DMS 273 (cell line): ENCODE results near the gene TRPT1.

ENCODE experiments used
- DNase-seq: peaks from one replicate; lab custom pipeline; 2025; ENCODE audit not compliant: unreplicated experiment; lab: John Stamatoyannopoulos, UW

The TRPT1 gene

DNA sequence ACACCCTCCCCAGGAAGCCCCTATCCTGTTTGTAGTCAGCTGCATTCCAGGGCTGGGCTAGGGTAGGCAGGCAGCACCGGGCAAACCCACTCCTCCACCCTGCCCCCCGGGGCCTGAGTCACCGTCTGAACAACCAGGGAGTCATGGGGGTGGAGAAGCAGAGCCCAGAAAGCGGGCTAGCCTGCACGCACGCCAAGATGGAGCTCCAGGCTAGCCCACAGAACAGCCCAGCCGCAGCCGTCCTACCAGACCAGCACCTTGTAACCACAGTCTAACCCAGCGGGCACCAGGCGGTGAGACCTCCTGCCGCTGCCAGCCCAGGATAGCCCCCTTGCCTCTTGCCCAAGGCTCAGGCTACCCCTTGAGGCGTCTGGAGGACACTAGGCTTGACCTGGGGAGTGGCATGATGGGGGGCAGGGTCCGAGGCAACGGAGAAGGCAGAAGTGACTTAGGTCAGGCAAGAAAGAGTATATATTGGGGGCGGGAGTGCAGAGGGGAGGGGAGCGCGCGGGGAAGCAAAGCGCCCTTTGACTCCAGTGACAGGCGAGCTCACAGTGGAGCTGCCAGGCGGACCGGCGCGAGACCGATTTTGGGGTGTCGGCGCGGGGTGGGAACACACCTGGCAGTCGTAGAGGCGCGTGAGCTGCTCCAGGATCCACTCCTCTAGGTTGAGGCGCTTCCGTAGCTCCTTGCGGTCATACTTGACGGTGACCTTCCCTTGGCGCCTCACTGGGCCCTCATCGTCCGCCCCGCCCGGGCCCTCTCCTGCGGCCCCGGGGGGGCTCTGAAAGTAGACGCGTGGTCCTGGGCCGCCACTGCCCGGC lies 20.0 kb upstream of the TRPT1 start:
- DNase-seq: peak; percentile 78

DNA sequence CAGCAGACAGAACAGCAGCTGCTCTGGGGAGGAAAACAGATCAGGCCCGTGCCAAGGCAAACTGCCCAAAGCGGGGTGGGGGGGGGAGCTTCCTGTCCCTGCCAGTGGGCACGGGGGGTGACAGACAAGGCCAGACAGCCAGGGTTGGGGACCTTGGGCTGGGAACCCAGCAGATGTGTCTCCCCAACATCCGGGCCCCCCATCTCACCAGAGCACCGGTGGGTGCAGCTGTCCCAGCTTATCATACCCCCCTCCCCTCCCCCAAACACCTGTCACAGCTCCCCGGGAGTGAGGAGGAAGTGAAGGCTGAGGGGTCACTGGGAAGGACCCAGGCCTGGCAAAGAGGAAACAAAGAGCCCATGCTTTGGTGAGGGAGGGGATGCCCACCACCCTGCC lies 19.4 kb upstream of the TRPT1 start:
- peak; percentile 66 for DNase-seq

DNA sequence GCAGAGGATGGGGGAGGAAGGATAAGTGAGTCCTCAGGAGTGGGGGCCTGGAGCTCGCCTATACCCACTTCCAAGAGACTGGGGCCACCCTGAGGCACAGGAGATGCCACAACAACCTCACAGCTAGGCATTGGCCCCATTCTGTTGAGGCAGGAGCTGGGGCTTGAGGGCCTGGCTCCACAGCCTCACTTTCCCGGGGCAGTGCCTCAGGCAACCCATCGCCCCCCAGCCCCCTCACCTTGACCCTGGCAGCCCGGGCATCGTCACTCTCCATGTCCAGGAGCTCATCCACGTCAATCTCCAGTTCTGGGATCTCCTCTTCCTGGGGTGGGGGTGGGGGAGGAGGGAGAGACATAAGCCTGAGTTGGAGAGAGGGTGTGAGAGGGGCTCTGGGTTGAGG lies 19.0 kb upstream of the TRPT1 start:
- no peak for DNase-seq

DNA sequence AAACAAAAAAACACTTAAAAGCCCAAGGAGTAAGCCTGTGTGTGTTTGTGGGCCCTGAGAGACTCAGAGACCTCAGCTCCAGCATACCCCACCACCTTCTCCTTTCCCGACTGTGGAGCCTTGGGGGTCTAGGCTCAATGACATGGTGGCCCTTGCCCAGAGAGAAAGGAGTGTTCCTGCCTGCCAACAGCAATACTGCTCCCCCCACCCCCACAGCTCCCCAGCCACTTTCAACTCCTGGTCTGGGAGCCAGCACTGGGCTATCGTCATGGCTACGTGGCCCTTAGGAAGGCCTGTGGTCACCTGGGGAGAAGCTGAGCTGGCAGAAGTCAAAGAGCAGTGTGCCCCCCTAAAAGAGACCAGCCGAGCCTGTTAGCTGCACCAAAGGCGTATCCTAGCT lies 18.1 kb upstream of the TRPT1 start:
- DNase-seq: no peak

DNA sequence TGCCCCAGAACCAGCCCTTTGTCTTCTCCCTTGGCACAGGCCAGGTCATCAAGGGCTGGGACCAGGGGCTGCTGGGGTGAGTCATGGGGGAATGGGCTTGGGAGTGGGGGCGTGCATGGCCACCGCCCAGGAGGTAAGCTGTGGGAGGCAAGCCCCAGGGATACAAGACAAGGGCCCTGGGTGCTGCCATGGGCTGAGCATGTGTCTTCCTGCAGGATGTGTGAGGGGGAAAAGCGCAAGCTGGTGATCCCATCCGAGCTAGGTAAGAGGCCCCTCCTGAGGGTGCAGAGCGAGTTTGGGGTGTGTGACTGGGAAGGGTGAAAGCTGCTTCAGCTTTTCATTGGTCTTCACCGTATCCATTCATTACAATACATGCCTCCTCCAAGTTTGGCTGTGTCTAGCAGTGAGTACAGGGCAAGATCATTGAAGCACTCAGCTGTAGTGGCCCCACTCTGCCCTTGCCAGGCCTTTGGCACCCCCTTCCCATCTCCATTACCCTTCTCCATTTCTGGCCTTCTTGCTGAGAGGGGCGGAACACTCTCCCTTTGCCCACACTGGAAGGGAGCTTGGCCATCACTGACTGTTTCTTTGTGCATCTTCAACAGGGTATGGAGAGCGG lies 17.4 kb upstream of the TRPT1 start:
- DNase-seq: no peak

DNA sequence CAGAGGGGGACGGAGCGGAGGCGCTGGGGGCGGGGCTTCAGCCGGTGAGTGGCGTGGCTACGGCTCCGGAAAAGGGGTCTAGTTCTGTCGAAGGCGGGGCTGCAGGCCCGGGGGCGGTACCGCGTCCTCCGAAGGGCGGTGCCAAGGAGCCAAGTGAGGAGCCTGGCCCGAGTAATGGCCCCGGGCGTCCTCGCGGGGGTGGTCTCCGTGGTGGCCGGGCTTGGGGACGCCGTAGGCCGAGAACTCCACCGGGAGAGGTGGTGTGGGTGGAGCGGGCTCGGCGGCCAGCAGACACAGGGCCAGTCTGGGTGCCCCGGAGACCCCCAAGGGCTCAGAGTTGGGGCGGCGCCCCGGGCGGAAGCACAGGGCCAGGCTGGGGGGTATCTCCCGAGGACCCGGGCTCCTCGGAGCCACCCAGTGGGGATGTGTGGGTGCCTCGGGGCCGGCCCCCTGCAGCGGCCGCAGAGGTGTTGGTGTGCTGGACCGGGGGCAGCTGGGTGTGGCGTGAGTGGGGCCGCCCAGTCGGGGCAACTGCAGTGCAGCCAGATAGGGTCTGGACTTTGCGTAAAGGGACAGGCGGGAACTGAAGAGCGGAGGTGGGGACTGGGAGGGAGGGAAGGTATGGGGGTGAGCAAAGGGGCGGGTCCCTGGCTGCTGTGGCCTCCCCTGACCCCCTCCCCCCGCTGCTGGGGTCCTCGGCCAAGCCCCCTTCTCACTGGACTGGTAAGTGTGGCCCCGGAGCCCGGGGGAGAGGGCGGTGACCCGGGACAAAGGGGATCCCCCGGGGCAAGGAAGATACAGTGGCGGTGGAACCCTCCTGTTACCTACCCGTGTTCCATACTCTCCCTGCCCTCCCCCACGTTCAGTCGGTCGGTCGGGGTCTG lies 15.7 kb upstream of the TRPT1 start:
- DNase-seq: peak; percentile 56

DNA sequence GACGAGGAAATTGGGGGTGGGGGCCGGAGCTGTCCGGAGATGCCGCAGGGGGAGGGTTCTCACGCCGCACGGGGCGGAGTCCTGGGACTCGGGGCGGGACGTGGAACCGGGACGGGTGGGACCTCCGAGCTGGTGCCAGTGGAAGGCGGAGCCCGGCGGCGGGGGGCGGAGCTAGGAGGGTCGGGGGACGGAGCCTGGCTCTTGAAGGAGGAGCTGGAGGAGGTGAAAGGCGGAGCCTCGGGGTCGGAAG lies 15.2 kb upstream of the TRPT1 start:
- DNase-seq: peak; percentile 97

DNA sequence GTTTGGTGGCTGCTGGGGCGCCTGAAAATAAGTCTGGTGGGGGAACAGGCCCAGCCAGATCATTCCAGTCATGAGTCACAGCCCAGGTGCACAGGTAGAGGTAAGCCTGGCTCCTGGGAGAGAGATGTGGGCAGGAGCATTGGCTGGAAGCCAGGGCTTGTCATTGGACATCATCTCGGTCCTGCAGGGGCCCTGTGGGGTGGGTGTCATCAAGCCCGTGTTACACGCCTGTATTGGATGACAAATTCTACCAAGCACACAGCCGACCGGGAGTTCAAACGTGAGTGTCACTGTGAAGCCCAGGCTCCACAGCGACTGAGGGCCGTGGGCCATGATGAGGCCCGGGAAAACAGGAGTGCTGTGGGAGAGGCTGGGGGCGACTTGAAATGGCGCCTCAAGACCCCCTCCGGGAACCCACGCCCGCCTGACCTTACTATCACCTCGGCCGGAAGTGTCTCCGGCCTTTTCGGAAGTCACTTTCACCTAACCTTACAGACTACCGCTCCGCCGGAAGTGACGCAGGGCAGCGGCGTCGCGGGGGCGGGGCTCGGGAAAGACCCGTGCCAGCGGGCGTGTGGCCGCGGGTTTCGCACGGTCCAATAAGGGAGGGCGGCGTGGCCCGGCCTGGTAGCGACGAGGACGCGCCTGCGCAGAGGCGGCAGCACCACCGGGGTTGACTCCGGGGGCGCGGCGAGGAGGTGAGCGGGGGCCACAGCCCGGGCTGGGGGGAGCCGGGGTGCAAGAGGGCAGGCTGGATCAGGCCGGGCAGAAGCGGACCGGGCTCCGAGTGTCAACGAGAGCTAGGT lies 14.7 kb upstream of the TRPT1 start, which contains the start of gene FKBP2:
Gene FKBP2, plus strand, starts transcription at position 661 of the 806 bp plus-strand sequence. CDS start 1,293 bp downstream, outside the sequence.
- DNase-seq: peak; percentile 97

DNA sequence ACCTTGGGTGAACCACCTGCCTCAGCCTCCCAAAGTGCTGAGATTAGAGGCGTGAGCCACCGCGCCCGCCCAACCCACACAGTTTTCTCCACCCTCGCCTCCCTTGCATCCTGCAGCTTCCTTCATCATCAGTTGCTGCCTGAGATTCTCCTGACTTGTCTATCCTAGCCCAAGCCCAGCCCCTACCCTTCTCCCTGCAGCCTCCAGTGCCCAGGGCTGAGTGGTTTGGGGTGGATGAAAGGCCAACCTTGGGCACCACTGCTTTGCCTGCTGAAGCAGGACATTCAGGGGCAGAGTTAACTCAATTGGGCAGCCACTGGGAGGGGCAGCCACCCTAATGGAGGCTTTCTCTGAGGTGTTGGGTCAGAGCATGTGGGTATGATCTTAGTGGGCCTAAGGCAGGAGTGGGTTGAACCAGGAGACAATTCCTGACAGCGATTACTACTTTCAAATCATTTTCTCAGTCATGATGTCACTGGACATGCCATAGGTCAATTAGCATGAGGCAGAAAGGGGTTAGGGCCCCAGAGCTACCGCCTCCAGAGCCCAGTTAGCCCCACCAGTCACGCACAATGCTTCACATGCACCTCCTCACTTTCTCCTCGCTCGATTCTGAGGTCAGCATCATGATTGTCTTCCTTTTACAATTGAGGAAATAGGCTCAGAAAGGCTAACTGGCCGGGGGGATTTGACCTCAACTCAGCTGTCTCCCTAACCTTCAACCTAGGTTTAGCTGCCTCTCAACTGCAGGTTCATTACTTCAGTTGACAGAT lies 13.9 kb upstream of the TRPT1 start:
- no peak for DNase-seq

DNA sequence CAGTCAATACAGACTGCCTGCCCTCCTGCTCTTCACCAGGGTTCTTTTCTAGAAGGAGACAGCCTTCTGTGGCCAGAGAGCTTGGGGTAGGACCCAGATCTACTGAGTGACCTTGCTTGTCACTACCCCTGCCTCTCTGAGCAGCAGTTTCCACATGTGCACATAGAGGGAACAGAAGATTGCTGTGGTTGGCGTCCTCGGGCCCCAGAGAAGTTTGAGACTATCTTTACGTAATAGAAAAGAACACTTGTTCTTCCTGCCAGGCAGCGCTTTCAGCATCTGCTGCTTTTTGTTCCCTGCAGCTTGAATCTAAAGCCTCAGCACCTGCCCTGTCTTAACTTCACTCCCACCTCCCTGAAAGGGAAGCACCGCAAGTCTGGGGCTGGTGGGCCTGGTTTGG lies 13.0 kb upstream of the TRPT1 start:
- DNase-seq: no peak

DNA sequence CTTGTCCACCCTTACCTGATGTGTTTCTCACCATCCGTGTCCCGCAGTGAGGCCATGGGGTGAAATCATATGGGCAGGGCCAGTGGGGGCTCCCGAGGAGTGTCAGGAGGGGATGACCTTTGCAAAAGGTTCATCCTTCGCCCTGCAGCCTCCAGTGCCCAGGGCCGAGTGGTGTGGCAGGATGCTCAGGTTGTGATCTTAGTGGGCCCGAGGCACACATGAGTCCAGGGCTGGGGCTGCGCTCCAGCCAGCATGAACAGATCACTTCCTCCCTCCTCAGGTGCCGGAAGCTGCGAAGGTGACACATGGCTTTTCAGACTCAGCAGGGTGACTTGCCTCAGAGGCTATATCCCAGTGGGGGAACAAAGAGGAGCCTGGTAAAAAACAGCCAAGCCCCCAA lies 12.1 kb upstream of the TRPT1 start:
- no peak for DNase-seq

DNA sequence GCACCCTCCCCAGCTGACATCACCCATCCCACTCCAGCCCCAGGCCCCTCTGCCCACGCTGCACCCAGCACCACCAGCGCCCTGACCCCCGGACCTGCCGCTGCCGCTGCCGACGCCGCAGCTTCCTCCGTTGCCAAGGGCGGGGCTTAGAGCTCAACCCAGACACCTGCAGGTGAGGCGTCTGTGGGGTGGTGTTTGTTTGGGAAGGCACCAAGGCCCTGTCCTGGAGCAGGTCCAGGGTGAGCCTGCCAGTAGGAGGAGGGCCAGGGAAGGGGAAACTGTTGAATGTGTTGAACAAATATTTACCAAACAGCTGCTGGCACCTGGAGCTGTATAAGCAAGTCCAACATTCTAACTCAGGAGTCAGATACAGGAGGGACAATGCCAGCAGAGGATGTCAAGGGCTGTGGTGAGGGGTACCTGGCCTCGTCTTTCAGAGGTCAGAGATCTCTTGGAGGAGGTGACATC lies 11.5 kb upstream of the TRPT1 start:
- no peak for DNase-seq

DNA sequence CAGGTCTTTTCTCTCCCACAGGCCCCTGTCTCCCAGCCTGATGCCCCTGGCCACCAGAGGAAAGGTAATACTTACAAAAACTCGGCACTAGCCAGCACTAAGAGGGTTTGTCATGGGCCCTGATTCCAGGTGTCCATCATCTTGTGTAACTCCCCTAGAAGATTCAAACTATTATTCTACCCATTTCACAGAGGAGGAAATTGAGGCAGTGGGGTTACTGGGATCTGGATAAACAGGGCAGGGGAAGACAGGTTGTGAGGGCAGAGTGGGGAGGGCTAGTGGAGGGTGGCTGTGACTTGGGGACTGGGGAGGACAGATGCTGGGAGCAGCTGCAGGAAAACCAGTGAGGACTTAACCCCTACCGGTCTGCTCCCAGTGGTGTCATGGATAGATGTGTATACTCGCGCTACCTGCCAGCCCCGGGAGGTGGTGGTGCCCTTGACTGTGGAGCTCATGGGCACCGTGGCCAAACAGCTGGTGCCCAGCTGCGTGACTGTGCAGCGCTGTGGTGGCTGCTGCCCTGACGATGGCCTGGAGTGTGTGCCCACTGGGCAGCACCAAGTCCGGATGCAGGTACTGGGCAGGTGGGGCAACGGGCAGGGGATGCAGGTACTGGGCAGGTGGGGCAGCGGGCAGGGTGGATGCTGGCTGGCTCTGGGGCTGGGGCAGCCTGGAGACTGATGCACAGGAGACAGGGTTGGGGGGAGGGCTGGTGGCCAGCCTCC lies 9.6 kb upstream of the TRPT1 start:
- no peak for DNase-seq

DNA sequence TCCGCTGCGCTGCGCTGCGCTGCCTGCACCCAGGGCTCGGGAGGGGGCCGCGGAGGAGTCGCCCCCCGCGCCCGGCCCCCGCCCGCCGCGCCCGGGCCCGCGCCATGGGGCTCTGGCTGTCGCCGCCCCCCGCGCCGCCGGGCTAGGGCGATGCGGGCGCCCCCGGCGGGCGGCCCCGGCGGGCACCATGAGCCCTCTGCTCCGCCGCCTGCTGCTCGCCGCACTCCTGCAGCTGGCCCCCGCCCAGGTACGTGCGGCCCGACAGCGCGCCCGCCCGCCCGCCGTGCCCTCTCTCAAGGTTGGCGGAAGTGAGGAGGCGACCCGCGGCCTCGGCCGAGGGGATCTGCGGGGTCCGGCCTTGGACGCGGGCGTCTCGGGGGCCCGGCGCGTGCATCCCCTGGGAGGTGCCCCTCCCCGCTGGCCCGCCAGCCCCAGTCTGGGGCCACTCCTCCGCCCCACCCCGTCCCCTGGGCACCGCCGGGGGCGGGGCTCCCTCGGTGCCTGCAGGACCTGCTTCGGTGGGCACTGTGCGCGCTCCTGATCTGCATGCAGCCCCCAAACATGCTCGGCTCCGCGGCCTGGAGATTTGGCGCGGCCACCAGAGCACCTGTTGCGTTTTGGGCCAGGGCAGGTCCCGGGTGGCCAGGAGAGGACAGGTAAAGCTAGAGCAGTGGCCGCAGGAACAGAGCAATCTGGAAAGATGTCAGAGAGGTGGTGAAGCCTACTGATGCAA lies 8.8 kb upstream of the TRPT1 start:
- DNase-seq: peak; percentile 71

DNA sequence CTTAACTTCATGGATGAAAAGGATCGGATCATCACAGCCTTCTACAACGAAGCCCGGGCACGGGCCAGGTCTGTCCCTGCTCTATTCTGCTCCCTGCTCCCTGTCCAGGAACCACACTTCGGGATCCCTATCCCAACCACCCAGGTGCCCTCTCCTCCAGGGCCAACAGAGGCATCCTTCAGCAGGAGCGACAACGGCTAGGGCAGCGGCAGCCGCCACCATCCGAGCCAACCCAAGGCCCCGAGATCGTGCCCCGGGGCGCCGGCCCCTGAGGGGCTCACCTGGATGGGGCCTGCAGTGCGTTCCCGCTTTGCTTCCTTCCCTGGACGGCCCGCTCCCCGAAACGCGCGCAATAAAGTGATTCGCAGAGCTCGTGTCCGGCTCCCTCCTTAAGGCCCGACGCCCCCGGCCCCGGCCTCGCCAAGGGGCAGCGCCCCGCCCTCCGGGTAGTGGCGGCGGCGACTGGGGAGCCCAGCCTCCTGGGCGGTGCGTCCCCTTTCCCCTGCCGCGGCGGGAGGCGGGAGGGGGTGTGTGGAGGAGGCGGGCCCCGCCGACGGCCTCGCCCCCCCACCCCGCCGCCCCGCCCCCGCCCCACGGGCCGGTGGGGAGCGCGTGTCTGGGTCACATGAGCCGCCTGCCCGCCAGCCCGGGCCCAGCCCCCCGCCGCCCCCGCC lies 8.1 kb upstream of the TRPT1 start, which contains the start of gene VEGFB:
Gene VEGFB, plus strand, starts transcription at position 672 of the 674 bp plus-strand sequence. CDS start 250 bp downstream, outside the sequence.
- DNase-seq: peak; percentile 61

DNA sequence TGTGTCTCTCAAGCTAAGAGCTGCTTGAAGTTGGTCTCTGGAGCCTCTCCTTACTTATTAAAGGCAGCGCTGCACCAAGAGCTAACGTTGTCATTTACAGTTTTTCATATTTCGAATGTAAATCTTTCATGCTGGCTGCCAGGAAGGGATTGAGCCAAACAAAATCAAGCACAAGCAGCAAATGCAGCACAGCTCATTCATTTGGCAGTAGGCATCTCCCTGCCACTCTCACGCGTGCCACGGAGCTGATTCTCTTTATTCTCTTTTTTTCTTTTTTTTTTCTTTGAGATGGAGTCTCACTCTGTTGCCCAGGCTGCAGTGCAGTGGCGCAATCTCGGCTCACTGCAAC lies 7.0 kb upstream of the TRPT1 start:
- DNase-seq: no peak

DNA sequence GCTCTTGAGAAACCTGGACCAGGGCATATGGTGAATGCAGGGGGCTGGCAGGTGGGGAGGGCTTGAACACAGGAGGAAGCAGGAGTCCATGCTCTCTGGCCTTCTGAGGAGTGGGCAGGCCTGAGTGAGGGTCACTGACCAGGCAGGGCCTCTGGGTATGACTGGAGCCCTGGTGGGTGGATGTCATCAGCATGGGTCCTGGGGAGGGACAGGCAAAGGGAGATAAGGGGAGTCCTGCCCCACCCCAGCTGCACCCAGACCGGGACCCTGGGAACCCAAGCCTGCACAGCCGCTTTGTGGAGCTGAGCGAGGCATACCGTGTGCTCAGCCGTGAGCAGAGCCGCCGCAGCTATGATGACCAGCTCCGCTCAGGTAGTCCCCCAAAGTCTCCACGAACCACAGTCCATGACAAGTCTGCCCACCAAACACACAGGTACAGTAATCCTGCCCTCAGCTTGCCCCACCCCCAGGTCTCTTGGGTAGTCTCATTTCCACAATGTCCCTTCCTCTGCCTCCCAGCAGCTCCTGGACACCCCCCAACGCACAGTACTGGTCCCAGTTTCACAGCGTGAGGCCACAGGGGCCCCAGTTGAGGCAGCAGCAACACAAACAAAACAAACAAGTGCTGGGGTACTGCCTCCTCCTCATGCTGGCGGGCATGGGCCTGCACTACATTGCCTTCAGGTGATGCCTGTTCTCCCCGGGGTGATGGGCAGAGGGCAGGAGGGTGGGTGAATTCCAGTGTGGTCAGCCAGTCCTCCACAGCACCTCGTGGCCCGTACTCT lies 6.4 kb upstream of the TRPT1 start:
- DNase-seq: no peak

DNA sequence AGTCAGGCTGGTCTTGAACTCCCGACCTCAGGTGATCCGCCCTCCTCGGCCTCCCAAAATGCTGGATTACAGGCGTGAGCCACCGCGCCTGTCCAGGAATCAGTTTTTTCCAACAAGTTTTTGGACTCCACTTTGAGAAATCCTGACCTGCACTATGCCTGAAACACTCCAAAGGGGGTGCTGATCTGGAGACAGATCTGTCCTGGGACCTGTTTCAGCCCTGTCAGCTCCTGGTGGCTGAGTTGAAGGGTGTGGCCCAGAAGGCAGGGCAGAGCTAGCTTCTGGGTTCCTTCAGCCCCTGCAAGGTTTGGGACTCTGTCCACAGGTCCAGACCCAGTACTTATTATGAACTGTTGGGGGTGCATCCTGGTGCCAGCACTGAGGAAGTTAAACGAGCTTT lies 5.6 kb upstream of the TRPT1 start:
- DNase-seq: no peak
